GM18858 (cell line): ENCODE data around the gene ERBB4.
A peak's percentile ranks its signal among the peaks of the same experiment; 100 is the strongest.

Source experiments
- ATAC-seq: cut with Tn5 transposase; IDR thresholded peaks from one replicate; pipeline ENCODE4 v1.9.1; 2021; ENCODE audit not compliant: unreplicated experiment

Gene ERBB4

GRCh38 chr2:211946960-211947359 is 591.6 kb downstream of the ERBB4 start:
- peak; percentile 41 for ATAC-seq

DNA sequence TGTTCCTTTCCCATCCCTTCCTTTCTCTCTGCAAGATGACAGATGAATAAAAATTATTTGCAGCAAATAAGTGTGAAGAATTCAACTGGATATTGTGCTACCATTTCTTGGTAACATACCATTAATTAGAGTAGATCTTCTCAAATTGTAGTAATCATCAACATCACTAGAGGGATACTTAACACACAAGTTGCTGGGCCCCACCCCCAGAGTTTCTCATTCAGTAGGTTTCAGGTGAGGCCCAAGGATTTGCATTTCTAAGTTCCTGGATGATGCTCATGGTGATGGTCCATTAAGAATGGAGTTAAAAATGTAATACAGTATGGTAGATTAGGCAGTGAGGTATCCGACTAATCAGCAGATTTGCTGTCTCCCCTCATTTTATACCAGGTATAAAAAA is 594.0 kb downstream of the ERBB4 start:
- peak; percentile 66 for ATAC-seq

- no peak for ATAC-seq
Measured at GRCh38 chr2:211942153-211942552, 596.4 kb downstream of the ERBB4 start.

DNA sequence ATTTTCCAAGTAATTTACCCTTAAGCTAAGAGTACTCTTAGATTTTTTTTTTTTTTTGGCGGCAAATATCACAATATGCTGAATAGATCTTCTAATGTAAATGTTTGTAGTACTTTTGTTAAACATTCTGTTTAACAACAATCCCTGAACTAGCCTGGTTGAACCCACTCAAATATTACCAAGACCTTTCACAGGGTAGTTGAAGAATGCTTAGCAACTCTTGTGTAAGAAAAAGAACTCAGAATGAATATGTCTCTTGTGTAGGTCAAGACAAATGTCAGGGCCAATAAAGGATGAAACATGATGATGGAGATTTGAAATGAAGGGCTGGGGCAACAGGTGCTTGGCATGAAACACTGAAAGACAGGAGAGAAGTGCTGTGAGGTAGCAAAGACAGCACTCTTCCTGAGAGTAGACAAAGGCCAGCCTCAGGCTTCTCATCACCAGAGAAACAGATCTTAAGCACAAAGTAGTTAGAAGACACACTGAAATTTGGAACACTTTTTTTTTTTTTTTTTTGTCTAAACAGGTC is 597.3 kb downstream of the ERBB4 start:
- no peak for ATAC-seq

DNA sequence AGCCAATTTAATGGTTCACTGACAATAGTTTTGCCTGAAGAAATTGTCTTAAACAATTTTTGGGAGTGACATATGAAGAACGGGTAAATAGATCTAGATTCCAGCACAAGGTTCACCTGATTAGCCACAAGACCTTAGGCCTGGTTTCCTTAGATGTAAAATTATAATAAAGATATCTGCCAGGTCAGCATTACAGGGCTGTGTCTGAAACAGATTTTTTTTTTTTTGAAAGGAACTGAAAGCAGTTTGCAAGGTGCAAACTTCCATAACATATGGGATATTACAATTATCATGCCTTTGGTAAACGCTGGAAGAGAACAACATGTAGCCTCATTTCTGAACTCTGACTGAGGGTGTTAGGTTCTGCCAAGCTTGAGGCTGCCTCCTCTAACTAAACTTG is 599.4 kb downstream of the ERBB4 start:
- ATAC-seq, result no peak

- ATAC-seq, result no peak
Measured at GRCh38 chr2:211934811-211935210, 603.8 kb downstream of the ERBB4 start.

- no peak for ATAC-seq
Measured at GRCh38 chr2:211931314-211931713, 607.3 kb downstream of the ERBB4 start.

- ATAC-seq, result peak; percentile 93
Measured at GRCh38 chr2:211930331-211930730, 608.3 kb downstream of the ERBB4 start.

GRCh38 chr2:211928201-211928600 is 610.4 kb downstream of the ERBB4 start:
- no peak for ATAC-seq

DNA sequence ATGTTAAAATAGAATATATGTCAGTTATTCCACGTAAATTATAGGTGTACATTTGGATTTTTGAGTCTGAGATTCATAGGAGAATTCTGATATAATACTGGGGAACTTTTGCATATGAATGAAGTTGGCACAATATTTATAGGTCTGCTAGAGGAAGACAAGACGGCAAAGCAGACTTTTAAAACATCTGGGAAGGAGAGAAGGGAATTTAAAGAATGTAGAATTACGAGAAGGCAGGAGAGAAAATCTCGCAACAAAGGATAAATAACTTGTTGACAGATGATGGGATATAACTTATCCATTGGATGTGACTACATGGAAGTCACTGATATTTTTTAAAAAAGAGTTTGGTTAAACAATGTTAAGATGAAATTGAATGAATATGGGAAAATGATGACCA is 615.6 kb downstream of the ERBB4 start:
- ATAC-seq, result no peak

DNA sequence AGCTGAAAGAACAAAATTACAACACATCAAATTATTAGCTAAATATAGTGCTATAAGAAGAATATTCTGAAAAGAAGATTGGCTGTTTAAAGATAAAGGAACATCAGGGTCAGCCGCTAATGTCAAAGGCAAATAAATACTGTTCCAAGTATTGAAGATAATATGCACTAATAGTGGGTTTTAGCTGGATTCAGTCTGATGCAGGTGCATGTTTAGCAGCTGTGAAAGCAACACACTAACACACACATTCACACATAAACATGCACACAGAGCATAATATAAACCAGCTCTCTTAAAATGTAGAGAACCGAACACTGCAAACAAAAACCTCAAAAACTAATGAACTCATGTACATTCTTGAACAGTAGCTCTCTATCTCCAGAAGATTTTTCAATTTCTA is 634.6 kb downstream of the ERBB4 start:
- no peak for ATAC-seq

DNA sequence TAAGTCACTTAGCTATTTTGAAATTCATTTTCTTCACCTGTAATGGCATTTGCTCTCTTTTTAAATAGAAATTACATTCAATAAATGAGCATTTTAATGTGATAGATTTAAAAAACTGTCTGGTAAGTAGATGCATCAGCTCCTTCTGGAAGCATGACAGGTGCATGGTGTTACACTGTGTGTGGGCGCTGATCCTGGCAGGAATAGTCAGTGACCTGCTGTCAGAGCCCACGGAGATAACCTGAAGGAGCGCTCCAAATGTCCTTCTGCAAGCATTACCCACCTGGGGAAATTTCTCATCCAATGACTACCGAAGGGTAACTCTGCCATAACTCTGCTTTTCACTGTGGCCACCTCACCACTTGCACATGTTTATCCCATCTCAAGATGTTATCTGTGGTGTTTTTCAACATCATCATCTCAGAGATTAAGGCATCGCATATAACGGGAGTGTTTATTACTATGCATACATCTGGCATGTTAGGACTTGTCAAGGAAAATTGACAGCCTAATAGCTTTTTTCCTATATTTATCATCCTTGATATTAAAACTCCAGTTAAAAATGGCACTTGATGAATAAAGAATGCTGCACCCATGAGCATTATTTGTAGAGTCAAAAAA is 637.3 kb downstream of the ERBB4 start:
- no peak for ATAC-seq

- ATAC-seq, result no peak
Measured at GRCh38 chr2:211900518-211900917, 638.1 kb downstream of the ERBB4 start.

DNA sequence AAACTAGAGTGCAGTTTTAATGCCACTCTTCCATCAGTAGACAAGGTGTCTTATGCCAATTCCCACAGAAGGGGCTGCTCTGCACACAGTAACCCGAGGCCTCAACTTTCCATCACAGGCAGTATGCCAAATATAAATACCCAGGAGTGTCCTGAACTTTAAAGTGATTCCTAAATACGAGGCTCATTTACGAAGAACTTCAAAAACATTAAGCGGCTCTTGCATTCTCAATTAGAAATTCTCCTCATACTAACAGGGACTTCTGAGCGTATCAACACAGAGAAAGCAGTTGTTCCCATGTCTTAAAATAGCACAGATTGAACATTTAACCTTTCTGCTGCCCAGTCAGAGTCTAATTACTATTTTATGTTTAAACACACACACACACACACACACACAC is 638.6 kb downstream of the ERBB4 start:
- no peak for ATAC-seq

DNA sequence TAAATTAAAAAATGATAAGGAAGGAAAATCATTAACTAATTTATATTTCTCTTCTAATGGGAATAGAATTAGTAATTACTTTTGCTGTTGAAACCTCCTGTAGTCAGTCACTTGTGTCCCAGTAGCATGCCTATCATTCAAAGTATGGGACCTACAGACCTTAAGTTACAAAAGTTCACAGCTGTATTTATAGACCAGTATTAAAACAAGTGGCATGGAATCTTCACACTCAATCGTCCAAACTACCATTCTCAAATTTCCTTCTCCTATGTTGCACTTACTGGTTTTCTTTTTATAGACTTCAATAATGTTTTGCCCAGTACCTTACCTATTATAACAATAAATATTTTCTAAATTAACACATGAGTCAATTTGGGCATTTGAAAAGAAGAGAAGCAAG is 639.9 kb downstream of the ERBB4 start:
- no peak for ATAC-seq

DNA sequence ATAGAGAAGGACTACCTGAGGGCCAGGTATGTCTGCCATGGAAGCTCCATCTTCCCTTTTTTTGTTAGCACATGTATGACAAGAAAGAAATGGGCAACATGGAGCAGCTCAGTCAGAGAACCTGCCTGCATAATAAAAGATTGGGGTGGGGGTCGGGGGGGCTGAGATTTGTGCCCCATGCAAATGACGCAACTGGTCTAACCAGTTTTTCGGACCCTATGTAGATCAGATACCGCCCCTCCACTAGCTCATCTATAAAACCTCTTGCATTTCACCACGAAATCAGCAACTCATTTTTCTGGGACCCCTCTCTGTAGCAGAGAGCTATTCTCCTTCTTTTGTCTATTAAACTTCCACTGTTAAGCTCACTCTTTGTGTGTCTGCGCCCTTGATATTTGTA is 657.2 kb downstream of the ERBB4 start:
- ATAC-seq, result no peak

- ATAC-seq, result no peak
Measured at GRCh38 chr2:211879323-211879722, 659.3 kb downstream of the ERBB4 start.

GRCh38 chr2:211877061-211877460 is 661.5 kb downstream of the ERBB4 start:
- no peak for ATAC-seq

DNA sequence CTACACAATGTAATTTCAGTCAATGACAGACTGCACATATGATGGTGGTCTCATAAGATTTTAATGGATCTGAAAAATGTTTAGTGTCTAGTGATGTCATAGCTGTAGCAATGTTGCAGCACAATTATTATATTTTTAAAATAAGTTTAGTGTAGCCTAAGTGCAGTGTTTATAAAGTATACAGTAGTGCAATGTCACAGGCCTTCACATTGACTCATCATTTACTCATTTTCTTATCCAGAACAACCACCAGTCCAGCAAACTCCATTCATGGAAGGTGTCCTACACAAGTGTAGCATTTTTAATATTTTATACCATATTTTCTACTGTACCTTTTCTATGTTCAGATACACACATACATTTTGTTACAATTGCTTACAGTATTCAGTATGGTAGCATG is 663.1 kb downstream of the ERBB4 start:
- ATAC-seq, result no peak

DNA sequence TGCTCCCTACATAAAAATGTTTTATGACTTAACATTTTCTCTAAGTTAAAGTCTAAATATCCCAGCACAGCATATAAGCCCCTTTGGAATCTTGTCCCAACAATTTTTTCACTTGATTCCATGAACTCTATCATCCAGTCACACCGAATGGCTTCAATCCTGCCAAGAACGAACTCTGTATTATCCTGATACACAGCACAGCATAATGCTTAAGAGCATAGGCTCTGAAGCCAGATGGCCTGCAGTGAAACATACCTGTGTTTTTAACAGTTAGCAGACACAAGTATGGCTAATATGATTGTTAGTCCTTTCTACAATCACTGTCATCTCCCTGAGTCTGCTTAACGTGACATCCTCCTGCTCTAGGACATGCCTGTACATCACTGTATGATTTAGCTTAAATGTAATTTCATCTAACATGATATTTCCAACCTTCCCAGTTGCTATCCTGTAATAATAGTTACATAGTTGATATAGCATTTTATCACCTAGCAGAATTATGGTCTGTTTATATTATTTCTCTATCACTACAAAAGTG is 669.5 kb downstream of the ERBB4 start:
- no peak for ATAC-seq

GRCh38 chr2:211867845-211868451 is 670.7 kb downstream of the ERBB4 start:
- peak; percentile 97 for ATAC-seq

GRCh38 chr2:211864328-211864727 is 674.3 kb downstream of the ERBB4 start:
- ATAC-seq, result no peak

DNA sequence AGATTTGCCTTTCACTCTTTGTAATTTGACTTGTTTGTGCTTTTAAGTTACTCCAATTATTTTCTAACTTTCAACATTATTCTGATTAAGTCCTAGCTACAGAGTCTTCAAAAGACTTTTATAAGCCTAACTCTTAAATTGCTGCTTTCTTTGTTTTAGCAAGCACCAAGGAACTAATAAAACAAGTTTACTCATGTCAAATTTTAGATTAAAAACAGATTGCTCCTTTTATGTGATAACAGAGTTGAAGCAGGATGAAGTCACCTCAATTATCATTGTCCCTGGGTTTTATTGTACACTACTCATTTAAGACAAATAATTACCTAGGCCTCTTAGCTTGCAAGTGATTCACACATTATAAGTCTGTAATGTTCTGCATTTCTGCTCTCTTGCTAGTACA is 678.4 kb downstream of the ERBB4 start:
- ATAC-seq, result no peak
